NCI-H2227 (cell line): Measurements from ENCODE around the gene FABP6.

ENCODE experiments used
- DNase-seq: peaks from one replicate; lab custom pipeline; 2025; ENCODE audit not compliant: unreplicated experiment; lab: John Stamatoyannopoulos, UW

The FABP6 gene

DNA sequence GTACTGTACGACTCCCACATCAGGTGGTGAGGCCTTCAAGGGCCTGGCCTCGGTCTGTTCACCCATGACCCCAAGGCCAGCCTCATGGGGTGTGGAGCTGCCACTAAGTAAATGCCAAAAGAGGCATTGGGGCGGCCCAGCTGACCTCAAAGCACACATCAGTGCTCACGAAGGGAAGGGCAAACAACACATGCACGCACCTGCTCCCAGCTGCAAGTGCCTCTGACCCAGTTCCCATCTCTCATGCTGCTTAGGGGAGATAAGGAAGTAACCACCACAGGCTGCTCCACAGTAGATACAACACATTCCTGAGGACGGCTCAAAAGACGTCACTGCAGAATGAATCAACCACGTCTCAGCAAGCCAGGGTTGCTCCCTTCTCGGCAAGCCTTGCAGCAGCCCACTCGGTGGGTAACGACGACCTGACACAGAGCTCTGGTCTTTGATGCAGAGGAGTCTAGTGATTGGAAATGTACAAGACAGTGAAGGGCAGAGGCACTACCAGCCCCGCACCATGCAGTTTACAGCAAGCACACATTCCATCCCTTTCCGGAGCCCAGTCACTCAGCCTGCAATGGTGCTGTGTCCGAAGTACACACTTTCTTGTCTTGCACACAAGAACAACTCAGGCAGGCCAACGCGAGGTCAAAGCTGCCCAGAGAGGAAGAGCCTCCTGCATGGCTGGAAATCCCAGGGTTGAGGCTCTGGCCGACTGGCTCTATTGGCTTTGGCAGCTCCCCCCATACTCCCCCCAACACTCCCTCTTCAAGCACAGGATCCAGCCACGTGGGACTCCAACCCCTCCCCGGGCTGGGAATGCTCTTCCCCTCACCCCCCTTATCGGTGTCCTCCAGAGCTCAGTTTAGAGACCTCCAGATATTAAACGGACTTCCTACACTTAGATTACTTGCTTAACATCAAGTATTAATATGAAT is 31.8 kb downstream of the FABP6 start:
- DNase-seq, result no peak

DNA sequence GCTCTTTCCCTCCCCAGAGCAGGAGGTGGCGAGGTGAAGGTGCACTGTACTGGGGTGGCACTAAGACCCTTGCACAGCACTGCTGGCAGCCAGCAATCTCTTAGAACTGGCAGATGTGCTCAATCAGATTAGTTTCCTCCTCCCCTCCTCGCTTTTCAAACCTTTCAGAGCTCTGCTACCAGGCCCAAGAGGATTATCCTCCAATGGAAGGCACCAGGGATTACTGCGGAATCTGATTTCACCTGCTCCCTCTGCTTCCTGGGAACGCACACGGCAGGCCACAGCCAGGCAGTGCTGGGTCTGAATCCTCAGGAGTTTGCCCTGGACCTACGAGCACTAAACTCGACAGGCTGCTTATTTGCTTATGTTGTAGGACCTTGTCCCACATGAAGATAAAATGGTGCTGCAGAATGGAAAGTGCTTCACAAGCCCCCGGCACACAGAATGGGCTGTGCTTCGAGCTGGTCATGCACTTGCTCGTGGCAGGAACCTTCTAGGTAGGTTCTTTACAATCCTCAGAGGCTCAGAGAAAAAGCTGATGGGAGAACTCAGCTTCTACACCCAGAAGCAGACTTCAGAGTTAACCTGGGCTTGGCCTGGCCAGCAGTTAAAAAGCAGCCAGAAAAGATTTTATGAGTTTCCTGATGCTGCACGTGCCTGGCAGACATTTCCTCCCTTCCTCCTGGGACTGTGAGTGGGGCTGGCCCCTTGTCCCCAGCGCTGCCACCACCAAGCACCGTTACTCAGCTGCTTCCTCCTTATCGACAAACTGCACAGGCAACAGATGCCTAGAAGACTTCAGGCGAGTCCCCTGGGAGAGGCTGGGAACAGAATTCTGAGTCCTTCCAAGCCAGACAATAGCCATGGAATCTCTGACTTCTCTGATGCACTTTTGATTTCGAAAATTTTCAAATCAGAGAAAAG is 33.1 kb downstream of the FABP6 start:
- no peak for DNase-seq

GRCh38 chr5:160263326-160263855 is 34.1 kb downstream of the FABP6 start:
- no peak for DNase-seq

DNA sequence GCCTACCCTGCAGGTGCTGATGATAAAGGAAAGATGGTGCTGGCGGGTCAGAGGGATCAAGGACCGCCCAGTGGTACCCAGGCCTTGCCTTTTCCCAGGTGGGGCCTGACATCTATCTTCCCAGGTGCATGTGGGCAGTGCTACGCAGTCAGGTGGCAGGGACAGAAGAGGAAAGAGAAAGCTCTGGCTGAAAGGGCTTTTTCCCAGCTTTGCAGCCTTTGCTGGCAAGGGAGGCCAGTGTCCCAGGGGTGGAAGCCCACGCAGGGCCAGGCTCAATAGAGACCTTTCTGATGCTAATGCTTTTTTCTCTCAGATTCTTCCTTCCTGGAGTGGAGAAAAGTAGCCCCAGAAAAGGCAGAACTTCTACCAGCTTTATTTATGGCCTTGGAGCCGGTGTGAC is 36.7 kb downstream of the FABP6 start:
- no peak for DNase-seq

GRCh38 chr5:160266752-160267345 is 37.5 kb downstream of the FABP6 start:
- no peak for DNase-seq

DNA sequence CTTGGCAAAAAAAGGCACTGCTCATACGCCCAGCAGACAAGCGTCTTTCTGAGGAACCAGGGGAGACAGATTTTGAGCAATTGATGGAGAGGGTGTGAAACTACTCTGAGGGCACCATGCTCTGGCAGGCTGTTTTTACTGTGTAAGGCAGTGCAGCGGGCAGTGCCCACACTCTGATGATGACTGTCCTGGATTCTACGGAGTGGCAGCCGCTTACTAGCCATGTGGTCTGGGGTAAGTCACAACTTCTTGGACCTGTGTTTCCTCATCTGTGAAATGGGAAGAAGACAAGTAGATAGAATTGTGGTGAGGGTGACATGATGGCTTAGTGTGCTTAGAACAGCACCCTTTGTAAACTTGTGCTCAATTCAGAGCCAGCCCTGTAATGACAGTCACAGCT is 38.8 kb downstream of the FABP6 start:
- DNase-seq, result no peak

DNA sequence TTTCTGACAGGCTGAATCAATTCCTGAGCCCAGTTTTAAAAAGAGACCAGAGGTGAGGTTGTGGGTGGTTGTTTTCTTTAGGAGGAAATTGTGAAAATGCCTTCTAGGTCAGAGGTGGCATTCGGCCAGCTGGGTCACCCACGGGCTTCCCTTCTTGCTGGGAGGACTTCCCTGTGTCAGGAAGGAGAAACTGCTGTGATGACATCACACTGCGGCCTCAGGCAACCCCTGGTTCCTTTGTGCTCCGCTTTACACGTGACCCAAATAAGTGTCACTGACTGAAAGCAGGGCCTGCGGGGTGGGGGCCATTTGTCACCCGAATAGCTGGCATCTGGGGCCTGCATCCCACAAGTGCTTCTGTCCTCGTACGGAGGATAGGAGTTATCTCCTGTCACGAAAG is 39.7 kb downstream of the FABP6 start:
- no peak for DNase-seq

GRCh38 chr5:160270704-160271103 is 41.4 kb downstream of the FABP6 start:
- no peak for DNase-seq

GRCh38 chr5:160271396-160271795 is 42.1 kb downstream of the FABP6 start:
- DNase-seq, result no peak

DNA sequence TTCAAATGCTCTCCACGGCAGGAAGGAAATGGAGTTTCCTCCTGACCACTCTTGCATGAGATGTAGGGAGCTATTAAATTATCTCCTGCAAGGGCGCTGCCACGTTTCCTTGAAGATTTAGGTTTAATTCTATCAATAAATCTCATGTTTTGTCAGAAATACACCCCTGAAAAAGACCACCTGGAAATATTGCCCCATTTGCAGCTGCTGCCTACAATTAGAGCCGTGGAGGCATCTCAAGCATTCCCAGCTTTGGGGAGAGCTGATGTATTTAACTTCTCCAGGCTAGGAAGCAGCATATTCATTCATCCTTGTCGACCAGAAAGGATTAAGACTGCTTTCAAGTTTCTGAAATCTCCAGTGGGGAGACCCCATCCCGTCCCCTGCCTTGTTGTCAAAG is 42.5 kb downstream of the FABP6 start:
- no peak for DNase-seq

GRCh38 chr5:160272264-160272663 is 43.0 kb downstream of the FABP6 start:
- DNase-seq, result no peak

DNA sequence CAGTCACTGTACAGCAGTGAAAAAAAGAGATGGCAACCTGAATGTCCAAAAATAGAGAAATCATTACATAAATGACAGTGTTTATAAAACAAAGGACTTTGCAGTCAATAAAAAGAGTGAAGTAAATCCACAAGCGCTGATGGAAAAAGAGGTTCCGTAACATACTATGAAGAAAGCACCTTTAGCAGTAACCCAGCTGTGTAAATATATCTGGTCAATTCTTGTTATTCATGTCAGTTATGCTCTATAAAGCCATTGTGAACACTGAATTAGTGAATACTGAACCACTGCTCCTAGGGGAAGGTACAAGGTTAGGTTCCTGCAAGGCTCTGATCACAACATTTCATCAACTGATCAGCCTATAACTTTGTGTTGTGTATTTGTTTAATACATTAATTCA is 43.6 kb downstream of the FABP6 start:
- DNase-seq, result no peak

DNA sequence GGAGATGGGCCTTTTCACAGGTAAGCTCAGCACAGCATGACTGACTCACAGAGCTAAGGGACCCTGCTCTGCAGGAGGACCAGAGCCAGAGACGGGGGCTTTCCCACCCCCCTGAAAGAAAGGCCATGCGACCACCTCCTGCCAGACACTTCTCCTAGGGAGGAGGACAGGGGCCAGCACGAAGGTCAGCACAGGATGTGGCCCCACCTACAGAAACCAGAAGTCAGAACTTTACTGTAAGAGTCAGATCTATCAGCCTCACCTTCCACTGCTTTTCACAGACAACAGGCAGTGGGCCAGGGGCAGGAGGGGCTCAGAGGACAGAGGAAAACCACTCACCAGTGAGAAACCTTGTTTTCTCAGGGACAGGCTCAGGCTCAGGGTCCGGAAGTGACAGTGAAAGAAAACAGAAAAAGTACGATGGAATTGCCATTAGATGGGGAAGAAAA is 45.2 kb downstream of the FABP6 start:
- DNase-seq, result no peak

DNA sequence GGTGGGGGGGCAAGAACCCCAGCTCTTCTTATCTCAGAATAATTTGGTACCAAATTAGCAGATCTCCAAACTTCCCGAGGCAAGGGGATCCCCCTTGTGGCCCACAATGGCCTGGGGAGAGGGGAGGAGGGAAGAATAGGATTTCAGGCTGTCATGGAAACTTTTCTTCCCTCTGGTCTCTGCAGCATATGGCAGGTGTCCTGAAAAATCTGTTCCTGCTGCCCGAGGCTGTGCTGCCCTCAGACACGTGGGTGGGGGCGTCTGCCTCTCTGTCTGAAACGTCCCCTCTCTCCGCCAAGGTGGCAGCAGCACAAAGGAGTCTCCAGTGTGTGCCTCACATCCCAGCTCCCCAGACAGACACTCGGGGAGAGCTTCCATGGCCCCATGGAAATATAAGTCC is 49.0 kb downstream of the FABP6 start:
- DNase-seq, result no peak

GRCh38 chr5:160280384-160281095 is 51.2 kb downstream of the FABP6 start:
- DNase-seq, result no peak

DNA sequence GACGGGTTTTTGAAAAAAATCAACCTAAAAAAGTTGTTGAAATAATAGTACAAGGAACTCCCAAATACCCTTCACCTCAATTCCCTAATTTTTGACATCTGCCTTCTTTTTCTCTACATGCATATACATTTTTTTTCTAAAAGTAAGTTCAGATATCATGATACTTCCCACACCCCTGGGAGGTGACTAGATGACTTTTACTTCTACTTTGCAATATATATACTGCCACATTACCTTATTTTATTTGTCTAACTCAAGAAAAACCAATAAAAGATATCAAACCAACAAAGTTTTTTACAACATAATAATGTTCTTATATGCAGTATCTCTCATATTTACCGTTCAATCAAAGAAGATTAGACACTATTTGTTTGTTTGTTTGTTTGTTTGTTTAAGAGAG is 52.0 kb downstream of the FABP6 start:
- no peak for DNase-seq

DNA sequence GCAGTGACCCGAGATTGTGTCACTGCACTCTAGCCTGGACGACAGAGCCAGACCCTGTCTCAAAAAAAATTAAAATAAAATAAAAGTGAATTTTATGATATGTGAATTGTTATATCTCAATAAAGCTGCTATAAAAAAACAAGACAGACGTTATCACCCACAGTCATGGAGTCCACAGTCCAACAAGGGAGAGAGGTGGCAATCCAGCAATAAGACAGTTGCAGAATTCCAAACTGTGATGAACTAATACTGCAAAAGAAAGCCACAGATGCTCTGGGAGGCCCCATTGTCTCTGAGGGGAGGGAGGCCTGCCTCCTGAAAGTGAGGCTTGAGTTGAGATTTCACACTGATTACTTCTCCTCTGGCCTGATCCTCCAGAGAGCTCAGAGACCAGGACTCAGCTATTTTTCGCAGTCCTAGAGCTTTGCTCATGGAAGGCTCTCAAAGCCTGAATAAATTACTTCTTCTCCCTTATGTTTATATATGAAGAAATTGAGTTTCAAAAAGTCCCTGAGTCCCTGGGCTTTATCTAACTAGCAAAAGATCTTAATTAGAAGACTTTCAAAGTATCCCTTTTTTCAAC is 55.1 kb downstream of the FABP6 start:
- no peak for DNase-seq

GRCh38 chr5:160285316-160285715 is 56.0 kb downstream of the FABP6 start:
- DNase-seq, result no peak

- DNase-seq, result no peak
These were observed 57.6 kb downstream of the FABP6 start for GRCh38 chr5:160286947-160287346.

DNA sequence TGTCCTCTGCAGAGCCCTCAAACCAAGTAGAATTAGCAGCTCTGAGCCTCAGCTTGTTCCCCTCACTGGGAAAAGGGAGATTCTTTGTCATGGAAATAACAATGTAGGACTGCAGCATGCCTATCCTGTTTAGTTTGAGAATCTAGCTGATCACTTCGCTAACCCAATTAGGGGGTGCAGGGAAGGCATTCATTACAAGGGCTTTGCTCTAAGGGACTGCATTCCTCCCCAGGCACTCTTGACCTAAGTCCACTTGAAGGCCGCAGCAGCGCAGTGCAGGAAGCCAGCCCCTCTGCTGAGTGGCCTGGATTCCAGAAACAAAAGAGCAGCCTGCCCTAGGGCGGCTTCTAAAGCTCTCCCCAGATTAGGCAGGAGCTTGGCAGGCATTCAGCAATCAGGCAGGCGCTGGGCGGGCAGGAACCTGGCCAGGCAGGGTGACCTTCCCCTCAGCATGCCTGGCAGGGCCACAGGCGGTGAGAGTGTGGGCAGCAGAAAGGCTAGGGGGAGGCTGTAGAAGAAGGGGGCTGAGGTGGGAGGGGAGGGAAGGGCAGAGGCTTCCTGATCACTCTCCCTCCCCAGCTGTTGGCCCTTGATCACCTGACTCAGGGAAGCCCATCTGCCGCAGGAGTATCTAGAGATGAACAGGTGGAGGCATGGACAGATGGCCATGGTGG is 58.2 kb downstream of the FABP6 start:
- DNase-seq, result peak; percentile 27
